Liver (tissue), 9 donors: ENCODE results near the gene TRA2B. TPM values are rescaled to one million over a fixed set of nuclear protein-coding genes. Genes with fewer than 3 reads are reported as not detected.

Experiments
- DNase-seq: peaks from one replicate; pipeline ENCODE4 v3.0.0-alpha.2; 2017; ENCODE audit warnings: low spot score
- H3K27ac ChIP-seq, 2 donors: one replicate each; pipeline ENCODE4 v1.7.0; 2013; ENCODE audit warnings: inconsistent platforms in 2 of 2, low read length in 2 of 2, control low read depth in 1 of 2, low read depth in 1 of 2, mild to moderate bottlenecking in 1 of 2
- H3K27me3 ChIP-seq, 4 donors: one replicate each; pipeline versions ENCODE4 v1.6.1 to v1.7.0; 2013; ENCODE audit warnings: low read length in 3 of 4, inconsistent platforms in 1 of 4, mild to moderate bottlenecking in 1 of 4, moderate library complexity in 1 of 4; ENCODE audit not compliant: control insufficient read depth in 4 of 4, insufficient read depth in 4 of 4
- H3K36me3 ChIP-seq, 4 donors: one replicate each; pipeline versions ENCODE4 v1.6.1 to v1.7.0; 2013; ENCODE audit warnings: low read length in 3 of 4, mild to moderate bottlenecking in 3 of 4, low read depth in 1 of 4, moderate library complexity in 1 of 4; ENCODE audit not compliant: control insufficient read depth in 4 of 4, insufficient read depth in 3 of 4
- H3K4me1 ChIP-seq, 4 donors: one replicate each; pipeline versions ENCODE4 v1.6.1 to v1.7.0; 2013; ENCODE audit warnings: low read length in 3 of 4, mild to moderate bottlenecking in 3 of 4, moderate library complexity in 1 of 4; ENCODE audit not compliant: control insufficient read depth in 4 of 4, insufficient read depth in 4 of 4
- H3K4me3 ChIP-seq, 3 donors: one replicate each; pipeline versions ENCODE4 v1.6.1 to v1.7.0; 2013; ENCODE audit warnings: low read length in 3 of 3, control low read depth in 1 of 3, low read depth in 1 of 3, mild to moderate bottlenecking in 1 of 3
- H3K9ac ChIP-seq, 2 donors: one replicate each; pipeline ENCODE4 v1.7.0; 2013; ENCODE audit warnings: low read length in 2 of 2, mild to moderate bottlenecking in 2 of 2, moderate library complexity in 2 of 2, control low read depth in 1 of 2, low read depth in 1 of 2
- H3K9me3 ChIP-seq, 4 donors: one replicate each; pipeline versions ENCODE4 v1.6.1 to v1.7.0; 2013; ENCODE audit warnings: low read length in 3 of 4; ENCODE audit not compliant: control insufficient read depth in 4 of 4
- EGR1 ChIP-seq, 2 donors: IDR thresholded peaks; 2 replicates each; pipeline ENCODE4 v1.6.1; 2016 to 2018; ENCODE audit warnings: antibody characterized with exemption in 2 of 2, low read depth in 2 of 2
- FOXA1 ChIP-seq: IDR thresholded peaks from 2 replicates; pipeline ENCODE4 v1.6.1; 2016; ENCODE audit warnings: antibody characterized with exemption
- HNF4A ChIP-seq, 2 donors: conservative IDR thresholded peaks; 2 replicates each; pipeline ENCODE4 v1.6.1; 2016; ENCODE audit warnings: antibody characterized with exemption in 2 of 2, mild to moderate bottlenecking in 2 of 2
- HNF4G ChIP-seq: IDR thresholded peaks from 2 replicates; pipeline ENCODE4 v1.6.1; 2016; ENCODE audit warnings: antibody characterized with exemption
- JUND ChIP-seq, 2 donors: IDR thresholded peaks; 2 replicates each; pipeline ENCODE4 v1.6.1; 2016; ENCODE audit warnings: antibody characterized with exemption in 2 of 2
- MAX ChIP-seq: IDR thresholded peaks from 2 replicates; pipeline ENCODE4 v1.6.1; 2016; ENCODE audit warnings: antibody characterized with exemption
- NR2F2 ChIP-seq: IDR thresholded peaks from 2 replicates; pipeline ENCODE4 v1.6.1; 2016; ENCODE audit warnings: antibody characterized with exemption
- REST ChIP-seq: IDR thresholded peaks from 2 replicates; pipeline ENCODE4 v1.6.1; 2016; ENCODE audit warnings: antibody characterized with exemption, mild to moderate bottlenecking
- RXRA ChIP-seq, 2 donors: IDR thresholded peaks; 2 replicates each; pipeline ENCODE4 v1.6.1; 2017 to 2018; ENCODE audit warnings: antibody characterized with exemption in 2 of 2, mild to moderate bottlenecking in 1 of 2
- SP1 ChIP-seq: IDR thresholded peaks from 2 replicates; pipeline ENCODE4 v1.6.1; 2018; ENCODE audit warnings: antibody characterized with exemption, mild to moderate bottlenecking
- TAF1 ChIP-seq: conservative IDR thresholded peaks from 2 replicates; pipeline ENCODE4 v1.6.1; 2016; ENCODE audit warnings: antibody characterized with exemption, mild to moderate bottlenecking
- YY1 ChIP-seq: IDR thresholded peaks from 2 replicates; pipeline ENCODE4 v1.6.1; 2016; ENCODE audit warnings: antibody characterized with exemption, mild to moderate bottlenecking
- ZBTB33 ChIP-seq: IDR thresholded peaks from 2 replicates; pipeline ENCODE4 v1.6.1; 2016; ENCODE audit warnings: antibody characterized with exemption
- WGBS: extraction: QIAGEN DNeasy Blood & Tissue Kit; methylation state at CpG from one replicate; pipeline ENCODE4 v1.1.7; 2013; 5-methylcytosine and 5-hydroxymethylcytosine counted together
- polyA plus RNA-seq, 2 donors: library from polyadenylated mRNA; stranded (reverse) in 1 of 2; unstranded in 1 of 2; fragments of 200-250 nt in 1 of 2; fragments of >200 nt in 1 of 2; fragmentation: Nextera tagmentation in 1 of 2; extraction: Ambion mirVana in 1 of 2; gene quantifications; one replicate each; pipeline versions ENCODE4 v1.2.1 to v1.2.3, GENCODE V29; 2013 to 2015
- total RNA-seq, 2 donors: library from RNA; depleted of rRNA; stranded (reverse); fragments of >200 nt; gene quantifications; one replicate each; pipeline ENCODE4 v1.2.3, GENCODE V29; 2014
- TF ChIP-seq, protein P1 (sequence below): fragments of 150-350 bp; IDR thresholded peaks from 2 replicates; pipeline ENCODE4 v1.5.1; 2017; ENCODE audit warnings: improper control_type of control experiment, low read depth, low read length; ENCODE audit not compliant: missing input control
- TF ChIP-seq, protein P2 (sequence below): IDR thresholded peaks from 2 replicates; pipeline ENCODE4 v1.6.1; 2016; ENCODE audit warnings: antibody characterized with exemption
- donor health status: healthy.
- donor health status: healthy.
- donor health status: healthy.
- donor health status: healthy.
- donor health status: healthy.

TRA2B gene
- total and polyA plus RNA-seq, 4 donors = 31.8 to 106 (median 70.4) TPM

DNA sequence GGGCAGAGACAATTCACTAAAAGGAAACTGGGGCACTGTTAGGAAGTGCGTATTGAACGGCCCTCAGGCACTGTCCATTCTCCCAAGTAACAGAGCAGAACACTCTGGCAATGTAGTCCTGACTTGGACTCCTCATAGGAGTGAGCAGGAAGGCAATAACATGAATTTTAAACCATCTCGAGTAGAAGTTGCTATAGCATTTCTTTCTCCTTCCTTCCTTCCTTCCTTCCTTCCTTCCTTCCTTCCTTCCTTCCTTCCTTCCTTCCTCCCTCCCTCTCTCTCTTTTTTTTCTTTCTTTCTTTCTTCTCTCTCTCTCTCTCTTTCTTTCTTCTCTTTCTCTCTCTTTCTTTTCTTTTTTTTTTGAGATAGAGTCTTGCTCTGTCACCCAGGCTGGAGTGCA, 46.4 kb upstream of the TRA2B start:
- 51% methylated on average over 3 of the region's 3 CpGs for WGBS

More for the DNA sequence above, 46.4 kb upstream of the TRA2B start:
- TF ChIP-seq, protein P1, sequence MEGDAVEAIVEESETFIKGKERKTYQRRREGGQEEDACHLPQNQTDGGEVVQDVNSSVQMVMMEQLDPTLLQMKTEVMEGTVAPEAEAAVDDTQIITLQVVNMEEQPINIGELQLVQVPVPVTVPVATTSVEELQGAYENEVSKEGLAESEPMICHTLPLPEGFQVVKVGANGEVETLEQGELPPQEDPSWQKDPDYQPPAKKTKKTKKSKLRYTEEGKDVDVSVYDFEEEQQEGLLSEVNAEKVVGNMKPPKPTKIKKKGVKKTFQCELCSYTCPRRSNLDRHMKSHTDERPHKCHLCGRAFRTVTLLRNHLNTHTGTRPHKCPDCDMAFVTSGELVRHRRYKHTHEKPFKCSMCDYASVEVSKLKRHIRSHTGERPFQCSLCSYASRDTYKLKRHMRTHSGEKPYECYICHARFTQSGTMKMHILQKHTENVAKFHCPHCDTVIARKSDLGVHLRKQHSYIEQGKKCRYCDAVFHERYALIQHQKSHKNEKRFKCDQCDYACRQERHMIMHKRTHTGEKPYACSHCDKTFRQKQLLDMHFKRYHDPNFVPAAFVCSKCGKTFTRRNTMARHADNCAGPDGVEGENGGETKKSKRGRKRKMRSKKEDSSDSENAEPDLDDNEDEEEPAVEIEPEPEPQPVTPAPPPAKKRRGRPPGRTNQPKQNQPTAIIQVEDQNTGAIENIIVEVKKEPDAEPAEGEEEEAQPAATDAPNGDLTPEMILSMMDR = no peak
- TF ChIP-seq EGR1 (IDR thresholded peaks at IDR 0.05; ENCODE audit: low read depth in 2 of 2) (no peak), HNF4G (no peak), REST (no peak), HNF4A (conservative IDR thresholded peaks at IDR 0.05) (no peak), MAX (no peak), JUND (IDR thresholded peaks at IDR 0.05) (no peak), ZBTB33 (no peak), FOXA1 (no peak), RXRA (IDR thresholded peaks at IDR 0.05) (no peak), SP1 (no peak), YY1 (no peak), NR2F2 (no peak), TAF1 (no peak)
- TF ChIP-seq, protein P2, sequence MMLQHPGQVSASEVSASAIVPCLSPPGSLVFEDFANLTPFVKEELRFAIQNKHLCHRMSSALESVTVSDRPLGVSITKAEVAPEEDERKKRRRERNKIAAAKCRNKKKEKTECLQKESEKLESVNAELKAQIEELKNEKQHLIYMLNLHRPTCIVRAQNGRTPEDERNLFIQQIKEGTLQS = no peak
- Histone ChIP-seq H3K4me3 (no peak overlapping the region), H3K27ac (no peak overlapping the region), H3K9me3 (no peaks in the 10 kb centered on the region), H3K4me1 (peaks cover 0 to 6% (median 0%) of the 10 kb centered on the region in 4 donors), H3K36me3 (no peaks in the 10 kb centered on the region), H3K27me3 (peaks cover 0 to 2% (median 0%) of the 10 kb centered on the region in 4 donors), H3K9ac (no peak overlapping the region)
- no peak for DNase-seq
